ENCODE results near the gene OCEL1. TPM values are rescaled to one million over a fixed set of nuclear protein-coding genes. Genes with fewer than 3 reads are reported as not detected.

The OCEL1 gene
- total RNA-seq, 4 donors from 2014 or later: 2.6 to 7.9 (median 4.0) TPM

GRCh38 chr19:17235300-17235970 lies 9.4 kb downstream of the OCEL1 start:
- no peak for DNase-seq (ENCODE audit: low spot score in 2 of 2)
- 30 to 37% methylated on average over 7 to 18 of the region's 80 CpGs for WGBS, 2 donors
- H3K4me3 ChIP-seq (ENCODE audit: low read depth, poor library complexity, severe bottlenecking): no peak overlapping the region
- intact Hi-C loops (cut with DNase I; ENCODE audit: low total_unique reads): no loop called here
- no peak for TF ChIP-seq POLR2A (IDR thresholded peaks at IDR 0.05)
- no peak for TF ChIP-seq CTCF (IDR thresholded peaks at IDR 0.05)

DNA sequence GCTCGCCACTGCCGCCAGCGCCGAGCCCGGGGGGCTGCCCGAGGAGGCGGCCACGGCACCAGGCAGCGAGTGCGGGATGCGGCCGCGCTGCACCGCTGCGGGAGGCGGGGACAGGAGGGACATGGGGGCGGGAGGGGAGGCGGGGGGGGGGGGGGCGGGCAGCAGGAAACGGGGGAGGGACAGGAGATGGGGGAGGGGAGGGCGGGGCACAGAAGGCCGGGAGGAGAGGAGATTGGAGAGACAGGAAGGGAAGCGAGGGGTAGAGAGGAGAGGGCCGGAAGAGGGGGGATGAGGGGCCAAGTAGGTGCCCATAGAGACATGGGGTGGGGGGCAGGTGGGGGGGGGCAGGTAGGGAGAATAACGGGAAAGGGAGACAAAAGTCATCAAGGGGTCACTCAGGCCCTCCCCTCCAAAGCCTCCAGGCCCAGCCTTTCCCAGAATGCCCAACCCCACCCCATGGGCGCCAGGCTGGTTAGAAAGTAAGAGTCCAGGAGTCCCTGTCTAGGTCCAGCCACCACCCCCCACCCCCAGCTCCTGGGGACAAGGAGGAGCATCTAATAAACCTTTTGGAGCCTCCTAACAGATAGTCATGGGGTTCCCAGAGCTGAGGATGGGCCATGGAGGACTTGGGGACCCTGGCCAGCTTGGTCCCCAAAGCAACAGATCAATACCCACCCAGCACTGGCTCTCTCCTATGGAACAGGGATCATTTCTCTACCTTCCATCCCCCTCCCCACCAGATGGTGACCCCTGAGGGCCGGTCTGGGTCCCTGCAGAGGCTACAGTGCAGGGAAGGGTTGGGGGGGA lies 10.1 kb downstream of the OCEL1 start:
- TF ChIP-seq POLR2A (IDR thresholded peaks at IDR 0.05) (no peak), CTCF (IDR thresholded peaks at IDR 0.05) (no peak)
- DNase-seq (ENCODE audit: low spot score in 2 of 2): no peak
- intact Hi-C loops (cut with DNase I; ENCODE audit: low total_unique reads): no loop called here
- no peak overlapping the region for H3K4me3 ChIP-seq (ENCODE audit: low read depth, poor library complexity, severe bottlenecking)
- 10 to 38% methylated on average over 4 to 8 of the region's 27 CpGs for WGBS, 2 donors

DNA sequence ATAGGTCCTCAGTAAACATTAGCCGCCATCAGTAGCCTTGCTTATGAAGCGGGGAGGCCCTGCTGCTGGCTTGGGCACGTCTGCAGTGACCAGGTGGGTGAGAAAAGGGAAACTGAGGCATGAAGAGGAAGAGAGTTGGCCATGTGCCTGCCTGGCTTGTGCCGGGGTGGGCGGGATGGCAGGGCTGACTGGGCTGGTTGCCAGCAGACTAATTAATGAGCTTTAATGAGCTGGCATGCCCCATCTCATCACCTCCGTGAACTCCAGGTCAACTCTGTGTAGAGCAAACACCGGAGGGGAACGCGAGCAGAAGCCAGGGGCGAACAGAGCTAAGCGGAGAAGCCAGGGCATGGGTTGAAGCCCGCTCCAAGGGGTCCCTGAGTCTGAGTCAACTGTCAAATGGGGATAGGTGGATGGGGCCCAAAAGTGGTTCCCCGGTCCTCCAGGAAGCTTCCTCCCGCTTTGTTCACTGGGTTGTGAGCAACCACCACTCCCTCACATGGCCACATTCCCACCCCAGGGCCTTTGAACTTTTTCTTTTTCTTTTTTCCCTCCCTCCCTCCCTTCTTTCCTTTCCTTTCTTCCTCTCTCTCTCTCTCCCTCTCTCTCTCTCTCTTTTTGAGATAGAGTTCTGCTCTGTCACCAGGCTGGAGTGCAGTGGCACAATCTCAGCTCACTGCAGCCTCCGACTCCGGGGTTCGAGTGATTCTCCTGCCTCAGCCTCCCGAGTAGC lies 11.0 kb downstream of the OCEL1 start:
- DNase-seq (ENCODE audit: low spot score in 2 of 2): no peak
- 80 to 83% methylated on average over 18 of the region's 18 CpGs for WGBS, 2 donors
- intact Hi-C loops (cut with DNase I; ENCODE audit: low total_unique reads): no loop called here
- TF ChIP-seq CTCF (IDR thresholded peaks at IDR 0.05): no peak
- no peak for TF ChIP-seq POLR2A (IDR thresholded peaks at IDR 0.05)
- H3K4me3 ChIP-seq (ENCODE audit: low read depth, poor library complexity, severe bottlenecking): no peak overlapping the region

GRCh38 chr19:17237747-17238706 lies 12.0 kb downstream of the OCEL1 start:
- no peak for TF ChIP-seq CTCF (IDR thresholded peaks at IDR 0.05)
- no peak for TF ChIP-seq POLR2A (IDR thresholded peaks at IDR 0.05)
- no peak for DNase-seq (ENCODE audit: low spot score in 2 of 2)
- intact Hi-C loops (cut with DNase I; ENCODE audit: low total_unique reads): no loop called here
- WGBS, 2 donors: 88 to 91% methylated on average over 13 of the region's 13 CpGs
- no peak overlapping the region for H3K4me3 ChIP-seq (ENCODE audit: low read depth, poor library complexity, severe bottlenecking)

GRCh38 chr19:17240062-17240752 lies 14.2 kb downstream of the OCEL1 start:
- intact Hi-C loops (cut with DNase I; ENCODE audit: low total_unique reads): no loop called here
- no peak for DNase-seq (ENCODE audit: low spot score in 2 of 2)
- WGBS, 2 donors: 72 to 74% methylated on average over 24 of the region's 24 CpGs
- TF ChIP-seq POLR2A (IDR thresholded peaks at IDR 0.05) (no peak), CTCF (IDR thresholded peaks at IDR 0.05) (no peak)
- H3K4me3 ChIP-seq (ENCODE audit: low read depth, poor library complexity, severe bottlenecking): no peak overlapping the region

Data from lower leg skin (tissue), 4 donors.